K562 (cell line): ENCODE data around the gene ANKRD65. TPM values are rescaled to one million over a fixed set of nuclear protein-coding genes. Genes with fewer than 3 reads are reported as not detected.

Source experiments
- ATAC-seq: fragments of 200-7000 bp; cut with Tn5 transposase; 3 replicates; pipeline ENCODE4 v1.9.1; 2020; ENCODE audit warnings: moderate library complexity
- BruUV-seq: library from RNA; stranded (reverse); fragments of 400-500 nt; replicated peaks from 2 replicates; lab custom pipeline; 2021; lab: Mats Ljungman, UMichigan
- CTCF ChIA-PET: fragments of 300-600 bp; formaldehyde crosslinking; extraction: SDS; loops from one replicate; lab custom pipeline; 2021; ENCODE audit warnings: low intra/inter-chr PET ratio; lab: Yijun Ruan, JAX
- POLR2A ChIA-PET: fragments of 300-600, 350-650 bp; sonication (Branson Sonifier 250); formaldehyde crosslinking; extraction: SDS; loops from one replicate; lab custom pipeline; 2021; ENCODE audit warnings: antibody characterized with exemption, inconsistent platforms; lab: Yijun Ruan, JAX
- DNase-seq, 4 experiments: peaks; one replicate each; pipeline versions ENCODE4 v3.0.0 to v3.0.0-alpha.2; 2011 to 2018; ENCODE audit warnings: low spot score in 3 of 4, mixed read lengths in 3 of 4; ENCODE audit errors: extremely low read depth in 1 of 4
- FAIRE-seq: peaks from 2 replicates; lab custom pipeline; 2011; peaks lifted over from hg19 to GRCh38; lab: Jason Lieb, UNC
- H2AFZ ChIP-seq: 2 replicates; pipeline ENCODE4 v1.6.0; 2011; ENCODE audit warnings: low read depth, low read length, control low read depth, inconsistent platforms
- H3K27ac ChIP-seq: fragments of 200-600 bp; 3 replicates; pipeline ENCODE4 v1.8.0; 2011; ENCODE audit warnings: low read depth, mild to moderate bottlenecking, control low read depth, inconsistent platforms, low read length, moderate library complexity, mixed read lengths; ENCODE audit errors: extremely low read depth
- H3K27me3 ChIP-seq, 2 experiments: fragments of 300-600 bp in 1 of 2; 2 replicates in 1 of 2; 3 replicates in 1 of 2; pipeline versions ENCODE4 v1.6.0 to v1.8.0; 2011; ENCODE audit warnings: inconsistent platforms in 2 of 2, low read length in 2 of 2, mild to moderate bottlenecking in 1 of 2, mixed read lengths in 1 of 2, moderate library complexity in 1 of 2; ENCODE audit not compliant: control insufficient read depth in 2 of 2, insufficient read depth in 2 of 2
- H3K36me3 ChIP-seq: fragments of 300-600 bp; 3 replicates; pipeline ENCODE4 v1.8.0; 2011; ENCODE audit warnings: mild to moderate bottlenecking, low read length, inconsistent platforms; ENCODE audit not compliant: control insufficient read depth, insufficient read depth
- H3K4me1 ChIP-seq, 2 experiments: fragments of 200-600 bp in 1 of 2; replicated peaks in 1 of 2; 2 replicates in 1 of 2; 3 replicates in 1 of 2; pipeline versions ENCODE4 v1.5.1 to v1.8.0; 2011; ENCODE audit warnings: inconsistent platforms in 2 of 2, low read length in 2 of 2, mild to moderate bottlenecking in 1 of 2, mixed read lengths in 1 of 2, moderate library complexity in 1 of 2; ENCODE audit not compliant: control insufficient read depth in 2 of 2, insufficient read depth in 2 of 2
- H3K4me2 ChIP-seq: 2 replicates; pipeline ENCODE4 v1.6.1; 2011; ENCODE audit warnings: low read length, control low read depth, inconsistent platforms, mixed read lengths; ENCODE audit not compliant: insufficient read depth
- H3K4me3 ChIP-seq: fragments of 200-600 bp; sonication (generic), shearing (Covaris generic); 2 replicates; pipeline ENCODE4 v1.5.1; 2016; ENCODE audit warnings: control low read depth, inconsistent platforms
- H3K79me2 ChIP-seq: fragments of 200-600 bp; 3 replicates; pipeline ENCODE4 v1.8.0; 2011; ENCODE audit warnings: low read length, inconsistent platforms; ENCODE audit not compliant: control insufficient read depth, insufficient read depth
- H3K9ac ChIP-seq, 2 experiments: 2 replicates each; pipeline versions ENCODE4 v1.6.0 to v1.6.1; 2011; ENCODE audit warnings: low read depth in 2 of 2, low read length in 2 of 2, control low read depth in 1 of 2, inconsistent platforms in 1 of 2, mild to moderate bottlenecking in 1 of 2, mixed read lengths in 1 of 2; ENCODE audit not compliant: insufficient read depth in 1 of 2
- H3K9me1 ChIP-seq: one replicate; pipeline ENCODE4 v1.6.0; 2011; ENCODE audit warnings: inconsistent platforms, mild to moderate bottlenecking, low read length, moderate library complexity; ENCODE audit not compliant: control insufficient read depth, insufficient read depth
- H3K9me3 ChIP-seq: replicated peaks from 2 replicates; pipeline ENCODE4 v1.5.1; 2011; ENCODE audit warnings: low read depth, low read length, inconsistent platforms; ENCODE audit not compliant: control insufficient read depth, insufficient read depth
- H4K20me1 ChIP-seq: replicated peaks from 2 replicates; pipeline ENCODE4 v1.6.1; 2011; ENCODE audit warnings: low read length, inconsistent platforms, mixed read lengths; ENCODE audit not compliant: control insufficient read depth, insufficient read depth
- ESRRB ChIP-seq: fragments of 250-450 bp; sonication (Bioruptor Pico); IDR thresholded peaks from 2 replicates; pipeline ENCODE4 v1.5.0; 2020; ENCODE audit warnings: mild to moderate bottlenecking, moderate library complexity, borderline replicate concordance
- GTF2A2 ChIP-seq: IDR thresholded peaks from 2 replicates; pipeline ENCODE4 v1.6.1; 2016; ENCODE audit warnings: mild to moderate bottlenecking, missing genetic modification characterization, missing compliant biosample characterization
- HDAC3 ChIP-seq: fragments of 450-650 bp; IDR thresholded peaks from 2 replicates; pipeline ENCODE4 v1.6.1; 2018; ENCODE audit warnings: borderline replicate concordance, mild to moderate bottlenecking, moderate library complexity; ENCODE audit not compliant: partially characterized antibody
- IFI16 ChIP-seq: fragments of 250-450 bp; sonication (Bioruptor Pico); IDR thresholded peaks from 2 replicates; pipeline ENCODE4 v2.1.2; 2022; ENCODE audit warnings: mild to moderate bottlenecking, inconsistent platforms
- PCBP1 ChIP-seq: fragments of 200-400 bp; formaldehyde crosslinking; IDR thresholded peaks from 2 replicates; pipeline ENCODE4 v1.6.1; 2018; ENCODE audit warnings: mild to moderate bottlenecking, low read depth, low read length; ENCODE audit not compliant: poor library complexity, severe bottlenecking
- PPARD ChIP-seq: fragments of 250-450 bp; sonication (Bioruptor Pico); IDR thresholded peaks from 2 replicates; pipeline ENCODE4 v1.8.0; 2022; ENCODE audit warnings: inconsistent platforms, mild to moderate bottlenecking, moderate library complexity
- RBFOX2 ChIP-seq: fragments of 200-400 bp; formaldehyde crosslinking; IDR thresholded peaks from 2 replicates; pipeline ENCODE4 v1.6.1; 2017; ENCODE audit warnings: low read depth, mild to moderate bottlenecking, low read length, moderate library complexity
- RFX1 ChIP-seq: fragments of 450-650 bp; IDR thresholded peaks from 2 replicates; pipeline ENCODE4 v1.6.1; 2016; ENCODE audit warnings: mild to moderate bottlenecking, moderate library complexity
- WGBS: fragments of 100-300 bp; shearing (Covaris generic); methylation state at CpG from one replicate; pipeline ENCODE4 v1.1.6; 2016; ENCODE audit warnings: low coverage, mixed read lengths; ENCODE audit not compliant: insufficient coverage; ENCODE audit errors: missing lambda C conversion rate; 5-methylcytosine and 5-hydroxymethylcytosine counted together
- in situ Hi-C: fragments of 300-500 bp; cut with MboI; formaldehyde crosslinking; loops from 4 replicates; pipeline ENCODE4 v1.15.0; 2018; ENCODE audit warnings: inconsistent platforms, mixed read lengths
- intact Hi-C: fragments of 100-400 bp; cut with micrococcal nuclease; formaldehyde crosslinking; loops from 2 replicates; pipeline ENCODE4 v1.14.2; 2022
- polyA plus RNA-seq, 8 experiments: library from polyadenylated mRNA; depleted of rRNA in 4 of 8; stranded (reverse) in 5 of 8; unstranded in 3 of 8; fragments of >200 nt; fragmentation: Nextera tagmentation in 2 of 8; fragmentation: Illumina TruSeq in 1 of 8; extraction: Ambion mirVana in 2 of 8; extraction: Trizol in 1 of 8; gene quantifications; 2 replicates each; pipeline versions ENCODE4 v1.2.1 to v1.2.3, GENCODE V29; 2011 to 2014; ENCODE audit warnings: inconsistent platforms in 1 of 8, missing spikeins in 1 of 8
- total RNA-seq, 7 experiments: library from RNA; depleted of rRNA in 6 of 7; stranded (reverse); fragments of >200 nt in 6 of 7; fragmentation: Illumina TruSeq in 2 of 7; extraction: Trizol in 2 of 7; gene quantifications; 2 replicates each; pipeline versions ENCODE4 v1.2.1 to v1.2.3, GENCODE V29; 2011 to 2021; ENCODE audit warnings: low replicate concordance in 1 of 7

ANKRD65 gene
- total and polyA plus RNA-seq, 9 of the 15 experiments (the other 6 are each of a cell fraction or from before 2014, with no cell fraction given) = not detected

DNA sequence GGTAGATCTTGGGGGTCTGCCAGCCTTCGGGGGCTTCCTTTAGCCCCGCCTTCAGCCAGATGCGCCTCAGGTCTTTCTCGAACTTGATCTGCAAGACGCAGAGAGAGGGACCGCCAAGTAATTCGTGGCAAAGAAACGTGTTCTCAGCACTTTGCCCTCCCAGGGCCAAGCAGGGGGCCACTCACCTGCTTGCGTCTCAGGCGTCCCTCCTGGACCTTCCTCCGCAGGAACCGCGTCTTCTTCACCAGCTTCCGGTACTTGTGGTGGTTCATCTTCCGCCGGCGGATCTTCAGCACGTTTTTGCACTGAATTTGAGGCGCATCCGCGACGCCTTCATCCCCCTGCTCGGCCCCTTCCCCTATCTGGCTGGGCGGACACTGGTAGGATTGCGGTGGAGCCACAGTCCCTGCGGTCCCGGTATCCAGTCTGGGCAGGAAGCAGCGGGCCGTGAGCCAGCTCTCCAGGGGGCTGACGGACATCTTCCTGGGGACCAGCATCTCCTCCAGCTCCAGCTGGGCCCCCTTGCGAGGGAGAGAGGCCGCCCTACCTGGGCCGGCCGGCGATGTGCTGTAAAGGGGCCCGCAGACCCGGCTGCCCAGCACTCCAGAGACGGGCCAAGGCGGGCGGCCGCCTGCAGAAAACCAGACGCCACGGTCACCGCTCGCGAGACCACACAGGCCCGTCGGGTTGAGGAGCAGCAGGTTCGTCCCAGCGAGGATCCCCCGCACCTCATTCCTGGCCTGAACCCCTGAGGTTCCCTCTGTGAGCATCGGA is 47.1 kb downstream of the ANKRD65 start (continued):
- TF ChIP-seq HDAC3 (no peak), PCBP1 (peak; percentile 8), ESRRB (CRISPR knock-in tag) (no peak)

DNA sequence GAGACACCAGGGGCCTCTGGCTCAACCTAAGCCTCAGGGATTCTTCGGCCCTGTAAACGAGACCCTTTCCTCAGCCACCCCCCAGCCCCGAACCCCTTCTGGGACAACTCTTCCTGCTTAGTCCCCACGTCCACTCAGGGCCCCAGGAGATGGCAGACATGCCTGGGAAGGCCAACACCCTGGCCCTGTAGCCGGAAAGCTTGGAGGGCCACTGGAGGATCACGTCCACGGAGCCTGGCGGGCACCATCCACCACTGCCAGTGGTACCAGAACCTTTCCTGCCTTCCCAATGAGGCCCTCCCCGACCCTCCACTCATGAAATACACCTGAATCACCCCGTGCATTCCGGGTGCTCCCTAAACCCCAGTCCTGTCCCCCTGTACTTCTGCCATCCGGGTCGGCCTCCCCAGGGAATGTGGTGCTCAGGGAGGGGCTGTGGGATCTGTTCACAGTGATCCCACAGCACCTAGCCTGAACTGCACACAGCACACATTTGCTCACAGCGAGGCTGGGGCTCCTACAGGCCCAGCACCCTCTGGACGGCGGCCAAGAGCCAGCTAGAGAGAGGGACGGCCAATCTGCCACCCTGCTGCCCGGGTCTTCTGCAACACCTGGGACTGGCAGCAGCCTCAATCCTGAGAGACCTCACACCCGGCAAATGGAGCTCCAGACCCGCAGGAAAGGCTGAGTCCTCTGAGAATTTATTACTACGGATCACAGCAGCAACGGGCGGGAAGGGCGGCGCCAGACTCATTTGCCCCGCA is 47.8 kb downstream of the ANKRD65 start:
- no peak overlapping the region for H3K27ac ChIP-seq
- H2AFZ ChIP-seq = no peak overlapping the region
- 93% methylated on average over 26 of the region's 26 CpGs for WGBS
- no TSS peak for BruUV-seq
- in situ Hi-C loops = no loop called here
- peak overlapping the region; percentile 100 for H3K4me3 ChIP-seq
- H3K9me3 ChIP-seq = no peaks in the 10 kb centered on the region
- peaks cover 31% of the 10 kb centered on the region for H3K79me2 ChIP-seq
- FAIRE-seq (no peak), ATAC-seq (no peak), DNase-seq (no peak)
- ChIA-PET CTCF (no interaction called here), POLR2A (interaction anchor here (0.6 to 1.8 kb wide), 6 partner anchors 15 to 866 kb away, joined by 3 to 6 read pairs (median 4); partner anchors contain the start of gene MRPL20)
- H3K4me2 ChIP-seq = no peak overlapping the region
- H3K9me1 ChIP-seq = peaks cover 6% of the 10 kb centered on the region
- H3K4me1 ChIP-seq = peaks cover 16 to 59% of the 10 kb centered on the region in 2 experiments
- peak; percentile 50 for TF ChIP-seq RBFOX2
- no peak for TF ChIP-seq RFX1
- TF ChIP-seq GTF2A2 (tag) = no peak
- no peak for TF ChIP-seq IFI16 (CRISPR knock-in tag)
- no peak for TF ChIP-seq PPARD (CRISPR knock-in tag)
- peaks cover 7% of the 10 kb centered on the region; the same call in 1 of the 2 replicates for H4K20me1 ChIP-seq
- peaks cover 26% of the 10 kb centered on the region for H3K36me3 ChIP-seq
- H3K9ac ChIP-seq = peak overlapping the region in 1 of 2 experiments; percentile 99; a peak in 3 of 4 replicates
- intact Hi-C loops = loop anchor here (2.0 to 10.0 kb wide), 2 partner anchors 22 to 132 kb away; no protein-coding TSS in a partner anchor
- H3K27me3 ChIP-seq = no peaks in the 10 kb centered on the region
